Measurements from ENCODE around the gene MTRF1. TPM values are rescaled to one million over a fixed set of nuclear protein-coding genes. Genes with fewer than 3 reads are reported as not detected.

The MTRF1 gene
- polyA plus RNA-seq, 2 donors: 7.7 to 13.7 TPM

- H3K9me3 ChIP-seq (ENCODE audit: control insufficient read depth in 2 of 2, insufficient read depth in 1 of 2, low read depth in 1 of 2, low read length in 1 of 2): no peaks in the 10 kb centered on the region
- 75 to 79% methylated on average over 3 of the region's 3 CpGs for WGBS, 2 donors
- H3K27ac ChIP-seq (ENCODE audit: low read depth in 2 of 2, low read length in 1 of 2): no peak overlapping the region
Measured at GRCh38 chr13:41231786-41232185, 31.6 kb downstream of the MTRF1 start.

DNA sequence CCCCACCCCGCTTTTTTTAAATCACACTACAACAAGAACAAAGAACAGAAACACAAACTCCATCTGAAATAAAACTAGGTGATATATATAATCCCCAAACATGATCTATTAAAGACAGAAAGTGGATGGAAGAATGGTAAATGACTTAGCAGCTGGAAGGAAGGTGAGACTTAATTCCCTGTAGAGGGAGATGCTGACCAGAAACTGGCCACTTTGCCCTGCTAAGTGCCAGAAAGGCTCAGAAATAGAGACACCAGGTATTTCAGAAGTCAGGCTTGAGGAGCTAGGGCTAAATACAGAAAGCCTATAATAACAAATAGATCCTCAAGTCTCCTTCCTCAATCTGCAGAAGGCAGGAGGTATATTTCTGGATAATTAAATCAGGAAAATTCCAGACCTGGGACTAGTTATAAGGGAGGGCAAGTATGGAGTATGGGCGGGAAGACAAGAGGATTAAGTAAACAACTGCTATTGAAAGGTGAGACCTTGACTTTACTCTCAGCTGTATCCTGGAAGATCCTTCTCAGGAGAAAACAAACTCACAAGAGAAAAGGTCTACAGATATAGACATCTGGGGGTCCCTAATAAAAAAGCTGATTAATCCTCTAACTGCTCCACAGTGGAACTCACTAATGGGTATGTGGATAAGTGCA, 32.2 kb downstream of the MTRF1 start:
- Histone ChIP-seq H3K27me3 (ENCODE audit: control insufficient read depth in 1 of 2, insufficient read depth in 2 of 2, low read length in 2 of 2) (no peaks in the 10 kb centered on the region), H3K36me3 (ENCODE audit: control insufficient read depth in 2 of 2, insufficient read depth in 2 of 2, low read length in 1 of 2) (peaks cover 0 to 2% of the 10 kb centered on the region in 2 donors), H3K9me3 (ENCODE audit: control insufficient read depth in 2 of 2, insufficient read depth in 1 of 2, low read depth in 1 of 2, low read length in 1 of 2) (no peaks in the 10 kb centered on the region), H3K4me3 (ENCODE audit: low read depth in 1 of 2, low read length in 2 of 2) (no peak overlapping the region), H3K27ac (ENCODE audit: low read depth in 2 of 2, low read length in 1 of 2) (no peak overlapping the region), H3K4me1 (ENCODE audit: control insufficient read depth in 2 of 2, insufficient read depth in 2 of 2, low read length in 1 of 2) (no peaks in the 10 kb centered on the region)
- WGBS, 2 donors: 83 to 89% methylated on average over 2 of the region's 2 CpGs

More at GRCh38 chr13:41231786-41232185, 31.6 kb downstream of the MTRF1 start:
- H3K36me3 ChIP-seq (ENCODE audit: control insufficient read depth in 2 of 2, insufficient read depth in 2 of 2, low read length in 1 of 2): peaks cover 0 to 2% of the 10 kb centered on the region in 2 donors
- H3K4me3 ChIP-seq (ENCODE audit: low read depth in 1 of 2, low read length in 2 of 2): no peak overlapping the region
- no peaks in the 10 kb centered on the region for H3K4me1 ChIP-seq (ENCODE audit: control insufficient read depth in 2 of 2, insufficient read depth in 2 of 2, low read length in 1 of 2)
- no peaks in the 10 kb centered on the region for H3K27me3 ChIP-seq (ENCODE audit: control insufficient read depth in 1 of 2, insufficient read depth in 2 of 2, low read length in 2 of 2)

DNA sequence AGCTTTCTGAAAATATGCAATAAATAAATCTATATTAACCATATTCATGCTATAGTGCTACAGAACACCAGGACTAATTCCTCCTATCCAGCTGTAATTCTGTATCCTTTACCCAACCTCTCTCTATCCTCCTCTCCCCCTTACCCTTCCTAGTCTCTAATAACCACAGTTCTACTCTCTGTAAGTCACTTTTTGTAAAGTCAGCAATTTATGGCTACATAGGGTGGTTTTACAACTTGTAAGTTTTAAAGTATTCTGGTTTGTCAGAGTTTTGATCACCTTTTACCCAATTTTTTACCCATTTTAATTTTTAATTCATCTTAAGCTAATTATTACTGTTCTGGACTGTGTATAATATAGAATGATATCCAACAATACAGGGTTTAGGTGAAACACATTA, 34.0 kb downstream of the MTRF1 start:
- peaks cover 0 to 2% of the 10 kb centered on the region in 2 donors for H3K36me3 ChIP-seq (ENCODE audit: control insufficient read depth in 2 of 2, insufficient read depth in 2 of 2, low read length in 1 of 2)
- H3K4me1 ChIP-seq (ENCODE audit: control insufficient read depth in 2 of 2, insufficient read depth in 2 of 2, low read length in 1 of 2): no peaks in the 10 kb centered on the region
- H3K27me3 ChIP-seq (ENCODE audit: control insufficient read depth in 1 of 2, insufficient read depth in 2 of 2, low read length in 2 of 2): no peaks in the 10 kb centered on the region
- H3K27ac ChIP-seq (ENCODE audit: low read depth in 2 of 2, low read length in 1 of 2): no peak overlapping the region
- H3K9me3 ChIP-seq (ENCODE audit: control insufficient read depth in 2 of 2, insufficient read depth in 1 of 2, low read depth in 1 of 2, low read length in 1 of 2): no peaks in the 10 kb centered on the region
- H3K4me3 ChIP-seq (ENCODE audit: low read depth in 1 of 2, low read length in 2 of 2): no peak overlapping the region

DNA sequence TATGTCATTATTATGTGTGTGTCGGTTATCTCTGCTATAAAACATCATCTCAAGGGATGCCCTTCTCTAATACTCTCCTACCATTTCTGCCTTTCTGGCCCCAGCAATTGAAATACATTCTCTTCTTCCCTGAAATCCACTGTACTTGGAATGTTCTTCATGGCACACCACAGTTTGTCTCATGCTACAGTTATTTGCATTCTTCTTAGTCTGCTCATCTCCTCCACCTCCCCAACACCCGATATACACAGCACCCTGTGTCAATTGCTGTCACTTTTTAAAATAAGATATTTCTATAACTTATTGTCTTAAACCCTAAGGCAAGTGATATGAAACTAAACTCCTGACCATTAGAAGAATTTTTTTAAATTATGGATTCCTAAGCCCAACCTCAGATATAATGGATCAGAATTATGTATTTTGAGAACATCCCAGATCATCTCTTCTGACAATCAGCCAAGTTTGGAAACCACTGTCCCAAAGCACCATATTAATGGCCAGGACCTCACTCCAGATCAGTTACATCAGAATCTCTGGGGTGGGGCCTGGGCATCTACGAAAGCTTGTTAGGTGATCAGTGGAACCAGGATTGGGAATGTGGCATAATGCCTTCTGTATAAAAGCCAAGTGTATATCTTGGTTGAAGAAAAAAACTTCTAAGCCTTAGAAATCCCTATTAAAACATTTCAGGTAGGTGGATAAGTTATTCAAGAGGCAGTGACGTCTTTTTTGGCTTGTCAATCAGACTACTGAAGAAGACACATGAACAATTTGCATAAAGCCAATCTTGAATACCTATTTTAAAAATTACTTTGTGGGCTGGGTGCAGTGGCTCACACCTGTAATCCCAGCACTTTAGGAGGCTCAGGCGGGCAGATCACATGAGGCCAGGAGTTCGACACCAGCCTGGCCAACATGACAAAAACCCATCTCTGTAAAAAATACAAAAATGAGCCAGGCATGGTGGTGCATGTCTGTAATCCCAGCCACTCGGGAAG, 39.0 kb downstream of the MTRF1 start:
- Histone ChIP-seq H3K27ac (ENCODE audit: low read depth in 2 of 2, low read length in 1 of 2) (no peak overlapping the region), H3K4me3 (ENCODE audit: low read depth in 1 of 2, low read length in 2 of 2) (no peak overlapping the region), H3K36me3 (ENCODE audit: control insufficient read depth in 2 of 2, insufficient read depth in 2 of 2, low read length in 1 of 2) (no peaks in the 10 kb centered on the region), H3K4me1 (ENCODE audit: control insufficient read depth in 2 of 2, insufficient read depth in 2 of 2, low read length in 1 of 2) (no peaks in the 10 kb centered on the region), H3K27me3 (ENCODE audit: control insufficient read depth in 1 of 2, insufficient read depth in 2 of 2, low read length in 2 of 2) (no peaks in the 10 kb centered on the region), H3K9me3 (ENCODE audit: control insufficient read depth in 2 of 2, insufficient read depth in 1 of 2, low read depth in 1 of 2, low read length in 1 of 2) (no peaks in the 10 kb centered on the region)
- whole genome bisulfite sequencing, 2 donors: 78 to 93% methylated on average over 7 of the region's 7 CpGs

DNA sequence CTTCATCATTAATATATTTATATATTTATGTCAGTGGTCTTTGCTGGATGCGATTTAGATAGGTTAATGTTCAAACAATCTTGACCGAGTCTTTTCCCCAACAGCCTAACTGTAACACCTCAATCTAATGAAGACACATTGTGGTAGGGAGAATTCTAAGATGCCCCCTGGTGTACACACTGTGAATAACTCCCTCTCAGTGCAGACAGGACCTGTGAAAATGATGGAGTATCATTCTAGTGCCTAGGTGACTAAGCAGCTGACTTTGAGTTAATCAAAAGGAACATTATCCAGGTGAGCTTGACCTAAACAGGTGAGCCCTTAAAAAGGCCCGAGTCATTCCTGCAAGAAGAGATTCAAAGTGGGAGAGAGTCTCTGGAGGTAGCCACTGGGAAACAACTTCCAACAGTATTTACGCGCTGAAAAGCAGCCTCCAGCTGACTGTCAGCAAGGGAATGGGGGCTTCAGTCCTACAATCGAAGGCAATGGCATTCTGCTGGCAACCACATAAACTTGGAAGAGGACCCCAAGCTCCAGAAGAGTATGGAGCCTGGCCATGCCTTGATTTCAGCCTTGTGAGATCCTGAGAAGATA, 41.0 kb downstream of the MTRF1 start:
- WGBS, 2 donors: 52% methylated on average over 6 of the region's 6 CpGs
- Histone ChIP-seq H3K9me3 (ENCODE audit: control insufficient read depth in 2 of 2, insufficient read depth in 1 of 2, low read depth in 1 of 2, low read length in 1 of 2) (no peaks in the 10 kb centered on the region), H3K27ac (ENCODE audit: low read depth in 2 of 2, low read length in 1 of 2) (no peak overlapping the region), H3K36me3 (ENCODE audit: control insufficient read depth in 2 of 2, insufficient read depth in 2 of 2, low read length in 1 of 2) (no peaks in the 10 kb centered on the region), H3K4me1 (ENCODE audit: control insufficient read depth in 2 of 2, insufficient read depth in 2 of 2, low read length in 1 of 2) (no peaks in the 10 kb centered on the region), H3K4me3 (ENCODE audit: low read depth in 1 of 2, low read length in 2 of 2) (no peak overlapping the region), H3K27me3 (ENCODE audit: control insufficient read depth in 1 of 2, insufficient read depth in 2 of 2, low read length in 2 of 2) (no peaks in the 10 kb centered on the region)

- no peak overlapping the region for H3K4me3 ChIP-seq (ENCODE audit: low read depth in 1 of 2, low read length in 2 of 2)
- H3K36me3 ChIP-seq (ENCODE audit: control insufficient read depth in 2 of 2, insufficient read depth in 2 of 2, low read length in 1 of 2): no peaks in the 10 kb centered on the region
- WGBS, 2 donors: 88 to 89% methylated on average over 3 of the region's 3 CpGs
- no peaks in the 10 kb centered on the region for H3K4me1 ChIP-seq (ENCODE audit: control insufficient read depth in 2 of 2, insufficient read depth in 2 of 2, low read length in 1 of 2)
- H3K27ac ChIP-seq (ENCODE audit: low read depth in 2 of 2, low read length in 1 of 2): no peak overlapping the region
- H3K27me3 ChIP-seq (ENCODE audit: control insufficient read depth in 1 of 2, insufficient read depth in 2 of 2, low read length in 2 of 2): no peaks in the 10 kb centered on the region
- H3K9me3 ChIP-seq (ENCODE audit: control insufficient read depth in 2 of 2, insufficient read depth in 1 of 2, low read depth in 1 of 2, low read length in 1 of 2): no peaks in the 10 kb centered on the region
Measured at GRCh38 chr13:41220401-41220800, 43.0 kb downstream of the MTRF1 start.

- Histone ChIP-seq H3K36me3 (ENCODE audit: control insufficient read depth in 2 of 2, insufficient read depth in 2 of 2, low read length in 1 of 2) (no peaks in the 10 kb centered on the region), H3K9me3 (ENCODE audit: control insufficient read depth in 2 of 2, insufficient read depth in 1 of 2, low read depth in 1 of 2, low read length in 1 of 2) (no peaks in the 10 kb centered on the region), H3K27me3 (ENCODE audit: control insufficient read depth in 1 of 2, insufficient read depth in 2 of 2, low read length in 2 of 2) (no peaks in the 10 kb centered on the region), H3K4me3 (ENCODE audit: low read depth in 1 of 2, low read length in 2 of 2) (no peak overlapping the region), H3K4me1 (ENCODE audit: control insufficient read depth in 2 of 2, insufficient read depth in 2 of 2, low read length in 1 of 2) (no peaks in the 10 kb centered on the region), H3K27ac (ENCODE audit: low read depth in 2 of 2, low read length in 1 of 2) (no peak overlapping the region)
Measured at GRCh38 chr13:41216160-41216559, 47.2 kb downstream of the MTRF1 start.

- H3K4me1 ChIP-seq (ENCODE audit: control insufficient read depth in 2 of 2, insufficient read depth in 2 of 2, low read length in 1 of 2): no peaks in the 10 kb centered on the region
- WGBS, 2 donors: 65 to 93% methylated on average over 3 of the region's 3 CpGs
- H3K27me3 ChIP-seq (ENCODE audit: control insufficient read depth in 1 of 2, insufficient read depth in 2 of 2, low read length in 2 of 2): no peaks in the 10 kb centered on the region
Measured at GRCh38 chr13:41213919-41214318, 49.5 kb downstream of the MTRF1 start.

DNA sequence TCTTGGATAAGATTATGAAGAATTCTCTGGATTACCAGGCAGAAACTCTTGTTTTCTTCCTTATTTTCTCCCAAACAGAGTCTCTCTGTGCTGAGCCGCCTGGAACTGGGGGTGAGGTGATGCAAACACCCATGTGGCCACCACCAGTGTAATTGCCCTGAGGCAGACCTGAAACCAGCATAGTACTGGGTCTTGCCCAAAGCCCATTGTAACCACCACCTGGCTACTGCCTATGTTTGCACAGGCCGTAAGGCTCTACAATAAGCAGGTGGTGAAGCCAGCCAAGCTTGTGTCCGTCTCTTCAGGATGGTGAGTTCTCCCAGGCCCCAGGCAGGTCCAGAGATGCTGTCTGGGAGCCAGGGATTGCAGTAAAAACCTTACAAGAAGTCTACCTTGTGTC, 50.1 kb downstream of the MTRF1 start:
- Histone ChIP-seq H3K9me3 (ENCODE audit: control insufficient read depth in 2 of 2, insufficient read depth in 1 of 2, low read depth in 1 of 2, low read length in 1 of 2) (no peaks in the 10 kb centered on the region), H3K36me3 (ENCODE audit: control insufficient read depth in 2 of 2, insufficient read depth in 2 of 2, low read length in 1 of 2) (no peaks in the 10 kb centered on the region), H3K4me1 (ENCODE audit: control insufficient read depth in 2 of 2, insufficient read depth in 2 of 2, low read length in 1 of 2) (no peaks in the 10 kb centered on the region), H3K4me3 (ENCODE audit: low read depth in 1 of 2, low read length in 2 of 2) (no peak overlapping the region), H3K27me3 (ENCODE audit: control insufficient read depth in 1 of 2, insufficient read depth in 2 of 2, low read length in 2 of 2) (no peaks in the 10 kb centered on the region), H3K27ac (ENCODE audit: low read depth in 2 of 2, low read length in 1 of 2) (no peak overlapping the region)
- WGBS, 2 donors: 90 to 95% methylated on average over 3 of the region's 3 CpGs

More at GRCh38 chr13:41213919-41214318, 49.5 kb downstream of the MTRF1 start:
- Histone ChIP-seq H3K36me3 (ENCODE audit: control insufficient read depth in 2 of 2, insufficient read depth in 2 of 2, low read length in 1 of 2) (no peaks in the 10 kb centered on the region), H3K4me3 (ENCODE audit: low read depth in 1 of 2, low read length in 2 of 2) (no peak overlapping the region), H3K9me3 (ENCODE audit: control insufficient read depth in 2 of 2, insufficient read depth in 1 of 2, low read depth in 1 of 2, low read length in 1 of 2) (no peaks in the 10 kb centered on the region), H3K27ac (ENCODE audit: low read depth in 2 of 2, low read length in 1 of 2) (no peak overlapping the region)
